ENCODE data around the gene UPK3B. TPM values are rescaled to one million over a fixed set of nuclear protein-coding genes. Genes with fewer than 3 reads are reported as not detected.

UPK3B gene
- total RNA-seq, 1 experiment from 2014 or later: 3.0 TPM

DNA sequence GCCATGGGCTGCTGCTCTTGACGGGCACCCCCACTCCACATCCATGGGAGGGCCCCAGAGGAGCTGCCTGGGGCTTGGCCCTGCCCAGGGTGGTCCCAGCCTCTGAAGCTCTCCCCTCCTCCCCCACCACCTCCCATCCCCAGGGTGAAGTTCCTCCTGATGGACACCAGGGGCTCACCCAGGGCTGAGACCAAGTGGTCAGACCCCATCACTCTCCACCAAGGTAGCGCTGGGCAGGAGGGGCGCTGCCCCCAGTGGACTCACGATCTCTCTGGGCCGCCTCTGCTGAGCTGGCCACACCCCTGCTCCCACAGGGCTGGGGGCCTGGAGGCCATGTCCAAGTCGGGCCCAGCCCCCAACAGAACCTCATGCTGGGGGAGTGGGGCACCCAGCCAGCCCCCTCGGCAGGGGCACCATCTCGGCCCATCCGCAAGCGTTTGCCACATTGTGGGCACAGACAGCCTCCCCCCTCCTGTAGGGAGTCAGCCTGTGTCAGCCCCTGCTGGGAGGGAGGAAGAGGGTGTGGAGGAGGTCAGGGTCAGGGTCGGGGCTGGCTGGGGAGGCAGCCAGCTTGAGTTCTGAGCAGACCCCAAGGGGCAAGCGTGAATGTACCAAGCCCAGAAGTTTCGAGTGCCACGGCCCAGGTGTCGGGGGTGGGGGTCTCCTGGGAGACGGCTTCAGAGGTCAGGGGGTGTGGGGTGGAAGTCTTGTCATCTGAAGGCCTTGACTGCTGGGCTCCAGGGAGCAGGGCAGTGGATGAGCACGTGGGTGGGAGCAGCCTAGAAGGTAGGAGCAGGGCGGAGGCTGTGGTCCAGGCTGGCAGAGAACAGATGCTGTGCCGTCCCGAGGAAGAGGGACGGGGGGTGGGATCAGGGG lies 2.8 kb downstream of the UPK3B start:
- peak overlapping the region; percentile 55 for H3K27ac ChIP-seq (ENCODE audit: low read length)

DNA sequence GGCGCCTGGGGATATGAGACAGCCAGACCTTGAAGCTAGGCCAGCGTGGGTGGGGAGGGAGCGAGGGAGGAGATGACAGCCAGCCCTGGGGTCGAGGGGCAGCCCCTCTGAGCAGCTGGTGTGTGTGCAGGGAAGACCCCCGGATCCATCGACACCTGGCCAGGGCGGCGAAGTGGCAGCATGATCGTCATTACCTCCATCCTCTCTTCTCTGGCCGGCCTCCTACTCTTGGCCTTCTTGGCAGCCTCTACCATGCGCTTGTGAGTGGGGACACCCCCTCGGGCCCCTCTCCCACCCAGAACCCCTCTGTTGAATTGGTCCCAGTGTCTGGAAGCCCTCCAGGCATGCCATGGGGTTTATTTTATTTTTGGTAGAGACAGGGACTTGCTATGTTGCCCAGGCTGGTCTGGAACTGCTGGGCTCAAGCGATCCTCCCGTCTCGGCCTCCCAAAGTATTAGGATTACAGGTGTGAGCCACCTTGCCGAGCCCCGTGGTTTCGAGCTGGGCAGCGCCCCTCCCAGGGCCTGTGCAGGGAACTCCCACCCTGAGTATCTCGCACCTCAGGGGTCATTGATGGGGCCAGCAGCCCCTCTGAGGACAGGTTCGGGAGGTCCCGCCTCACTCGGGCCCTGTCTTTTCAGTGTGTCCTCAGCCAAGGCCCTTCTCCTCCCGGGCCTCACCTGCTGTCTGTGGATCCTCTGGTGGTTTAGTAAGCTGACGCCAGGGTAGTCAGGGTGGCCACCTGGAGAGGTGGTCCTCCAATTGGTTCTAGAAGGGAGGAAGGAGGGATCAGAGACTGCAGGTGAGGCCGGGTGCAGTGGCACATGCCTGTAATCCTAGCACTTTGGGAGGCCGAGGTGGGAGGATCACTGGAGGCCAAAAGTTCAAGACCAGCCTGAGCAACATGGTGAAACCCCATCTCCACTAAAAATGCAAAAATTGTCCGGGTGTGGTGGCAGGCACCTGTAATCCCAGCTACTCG lies 3.8 kb downstream of the UPK3B start:
- Histone ChIP-seq H3K27me3 (ENCODE audit: low read length) (no peaks in the 10 kb centered on the region), H3K9me2 (replicated peaks; ENCODE audit: low read length) (no peaks in the 10 kb centered on the region), H3K36me3 (ENCODE audit: low read depth, low read length) (no peaks in the 10 kb centered on the region), H3K4me2 (ENCODE audit: low read length) (no peak overlapping the region), H3K27ac (ENCODE audit: low read length) (no peak overlapping the region), H3K9me3 (ENCODE audit: low read length) (no peaks in the 10 kb centered on the region), H3K4me1 (ENCODE audit: insufficient read depth, low read length) (peaks cover 19% of the 10 kb centered on the region), H3K4me3 (ENCODE audit: low read length) (no peak overlapping the region), H3F3A (ENCODE audit: low read length, unreplicated experiment) (no peaks in the 10 kb centered on the region), H3K79me2 (ENCODE audit: low read length) (no peaks in the 10 kb centered on the region), H2AFZ (ENCODE audit: low read length) (no peak overlapping the region), H3K9ac (ENCODE audit: low read length) (no peak overlapping the region), H4K20me1 (ENCODE audit: low read length) (no peaks in the 10 kb centered on the region)
- intact Hi-C loops (cut with micrococcal nuclease): no loop called here
- BruUV-seq (replicated peaks): no TSS peak
- ChIA-PET CTCF (no interaction called here), POLR2A (ENCODE audit: unreplicated experiment) (no interaction called here)
- ATAC-seq (no peak), DNase-seq (no peak)
- TF ChIP-seq EZH2 (IDR thresholded peaks at IDR 0.05; ENCODE audit: low read length, unreplicated experiment) (no peak), EZH2phosphoT487 (IDR thresholded peaks at IDR 0.05; ENCODE audit: borderline replicate concordance, low read length) (no peak)

More for the DNA sequence above, 2.8 kb downstream of the UPK3B start:
- Histone ChIP-seq H3K4me1 (ENCODE audit: insufficient read depth, low read length) (peaks cover 19% of the 10 kb centered on the region), H3K4me2 (ENCODE audit: low read length) (peak overlapping the region; percentile 48; the same call in 1 of the 2 replicates), H4K20me1 (ENCODE audit: low read length) (no peaks in the 10 kb centered on the region), H3K9me2 (replicated peaks; ENCODE audit: low read length) (no peaks in the 10 kb centered on the region), H3K4me3 (ENCODE audit: low read length) (no peak overlapping the region), H3K9ac (ENCODE audit: low read length) (peak overlapping the region; percentile 63), H3K27me3 (ENCODE audit: low read length) (no peaks in the 10 kb centered on the region), H2AFZ (ENCODE audit: low read length) (no peak overlapping the region), H3K9me3 (ENCODE audit: low read length) (no peaks in the 10 kb centered on the region), H3K36me3 (ENCODE audit: low read depth, low read length) (no peaks in the 10 kb centered on the region), H3F3A (ENCODE audit: low read length, unreplicated experiment) (no peaks in the 10 kb centered on the region), H3K79me2 (ENCODE audit: low read length) (no peaks in the 10 kb centered on the region)
- BruUV-seq (replicated peaks): no TSS peak
- DNase-seq (peak; percentile 10), ATAC-seq (peak; percentile 11; the same call in 1 of the 2 replicates)
- intact Hi-C loops (cut with micrococcal nuclease): no loop called here
- ChIA-PET CTCF (interaction anchor here (0.5 kb wide), 1 partner anchor 72 kb away, joined by 3 read pairs; no protein-coding TSS in a partner anchor), POLR2A (ENCODE audit: unreplicated experiment) (no interaction called here)
- TF ChIP-seq EZH2 (IDR thresholded peaks at IDR 0.05; ENCODE audit: low read length, unreplicated experiment): no peak
- TF ChIP-seq, protein P1, sequence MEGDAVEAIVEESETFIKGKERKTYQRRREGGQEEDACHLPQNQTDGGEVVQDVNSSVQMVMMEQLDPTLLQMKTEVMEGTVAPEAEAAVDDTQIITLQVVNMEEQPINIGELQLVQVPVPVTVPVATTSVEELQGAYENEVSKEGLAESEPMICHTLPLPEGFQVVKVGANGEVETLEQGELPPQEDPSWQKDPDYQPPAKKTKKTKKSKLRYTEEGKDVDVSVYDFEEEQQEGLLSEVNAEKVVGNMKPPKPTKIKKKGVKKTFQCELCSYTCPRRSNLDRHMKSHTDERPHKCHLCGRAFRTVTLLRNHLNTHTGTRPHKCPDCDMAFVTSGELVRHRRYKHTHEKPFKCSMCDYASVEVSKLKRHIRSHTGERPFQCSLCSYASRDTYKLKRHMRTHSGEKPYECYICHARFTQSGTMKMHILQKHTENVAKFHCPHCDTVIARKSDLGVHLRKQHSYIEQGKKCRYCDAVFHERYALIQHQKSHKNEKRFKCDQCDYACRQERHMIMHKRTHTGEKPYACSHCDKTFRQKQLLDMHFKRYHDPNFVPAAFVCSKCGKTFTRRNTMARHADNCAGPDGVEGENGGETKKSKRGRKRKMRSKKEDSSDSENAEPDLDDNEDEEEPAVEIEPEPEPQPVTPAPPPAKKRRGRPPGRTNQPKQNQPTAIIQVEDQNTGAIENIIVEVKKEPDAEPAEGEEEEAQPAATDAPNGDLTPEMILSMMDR (conservative IDR thresholded peaks at IDR 0.05; ENCODE audit: low read depth, low read length): peak; percentile 49
